Hindlimb muscle (tissue), 1 donor: ENCODE results near the gene AMTN. TPM values are rescaled to one million over a fixed set of nuclear protein-coding genes. Genes with fewer than 3 reads are reported as not detected.
A peak's percentile ranks its signal among the peaks of the same experiment; 100 is the strongest.
"Not testable (repeated sequence)": the region's sequence is repeated elsewhere in the genome, so short reads cannot be mapped to it uniquely, and the experiment has no call there.

ENCODE experiments used
- DNase-seq: peaks from one replicate; pipeline ENCODE4 v3.0.0-alpha.2; 2013
- polyA plus RNA-seq: library from polyadenylated mRNA; unstranded; fragments of 120-200 nt; gene quantifications from one replicate; pipeline ENCODE4 v1.2.1, GENCODE V29; 2013; ENCODE audit not compliant: insufficient read length

AMTN gene
- not detected for polyA plus RNA-seq

GRCh38 chr4:70518269-70518668 lies at the start of gene AMTN:
AMTN (plus strand) TSS chr4:70518569; CDS start chr4:70518778, 209 bp downstream.
- no peak for DNase-seq

DNA sequence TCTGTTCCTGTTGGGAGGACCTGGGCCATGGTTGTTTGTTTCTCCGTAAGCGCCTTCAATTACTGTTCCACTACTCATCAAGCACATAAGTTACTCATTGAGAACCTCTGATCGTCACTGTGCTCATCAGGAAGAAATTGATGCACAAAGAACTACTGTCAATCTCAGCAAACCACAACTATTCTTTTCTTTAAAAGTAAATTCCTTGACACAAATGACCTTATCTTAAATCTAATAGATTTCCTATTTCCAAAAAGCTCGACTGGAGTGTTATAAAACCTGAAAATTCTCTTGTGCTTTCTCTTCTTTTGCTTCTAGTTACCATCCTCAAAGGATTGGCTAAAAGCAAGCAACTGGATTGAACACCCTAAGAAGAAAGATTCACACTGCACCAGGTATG lies 46.5 kb upstream of the AMTN start, which contains the start of gene MUC7:
TSS of gene MUC7 (plus strand) at position 301 of the 400 bp plus-strand sequence. CDS start 1,825 bp downstream, outside the sequence.
- no peak for DNase-seq

DNA sequence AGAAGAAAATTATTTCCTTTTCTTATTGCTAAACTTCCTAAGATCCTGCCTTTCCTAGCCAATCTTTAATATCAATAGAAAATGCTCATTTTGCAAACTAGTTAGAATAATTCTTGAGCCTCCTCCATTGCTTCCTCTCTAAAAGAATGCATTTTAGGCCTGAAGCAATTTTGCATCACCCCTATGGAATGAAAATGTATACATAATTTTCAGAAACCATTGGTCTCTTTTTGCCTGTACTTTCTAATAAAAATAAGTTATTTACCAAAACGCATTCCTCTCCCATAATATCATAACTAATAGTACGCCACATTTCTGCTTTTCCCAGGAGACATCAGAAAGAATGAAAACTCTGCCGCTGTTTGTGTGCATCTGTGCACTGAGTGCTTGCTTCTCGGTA lies 44.7 kb upstream of the AMTN start:
- no peak for DNase-seq

DNA sequence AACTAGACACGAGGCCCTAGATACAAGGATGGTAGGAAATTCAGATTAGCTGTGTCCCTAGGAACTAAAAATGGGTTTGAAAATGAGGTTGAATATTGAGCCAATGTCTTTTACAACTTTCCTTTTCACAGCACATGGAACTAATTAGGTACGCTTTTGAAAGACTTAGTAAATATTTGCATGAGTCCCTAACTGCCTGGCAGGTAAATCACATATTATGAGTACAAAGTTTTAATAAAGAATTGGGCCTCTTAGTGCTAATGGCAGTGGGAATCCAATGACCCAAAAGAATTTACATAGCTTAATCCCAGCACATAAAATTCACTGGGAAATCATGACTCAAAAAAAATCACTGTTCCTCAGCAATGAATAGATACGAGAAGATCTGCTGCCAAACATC lies 29.6 kb upstream of the AMTN start:
- no peak for DNase-seq

DNA sequence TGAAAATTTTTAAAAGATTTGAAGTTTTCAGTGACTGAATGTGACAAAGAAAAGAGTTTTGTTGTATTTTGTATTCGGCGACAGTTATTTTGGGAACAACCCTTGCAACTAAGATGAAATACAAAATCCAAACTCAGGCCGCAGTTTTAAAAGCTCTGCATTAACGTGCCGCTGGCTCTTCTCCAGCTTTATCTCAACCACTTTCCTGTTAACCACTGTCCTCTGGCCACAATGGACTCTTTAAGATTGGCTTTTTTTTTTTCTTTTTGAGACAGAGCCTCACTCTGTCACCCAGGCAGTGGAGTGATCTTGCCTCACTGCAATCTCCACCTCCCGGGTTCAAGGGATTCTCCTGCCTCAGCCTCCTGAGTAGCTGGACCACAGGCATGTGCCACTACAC lies 22.1 kb upstream of the AMTN start:
- DNase-seq, result no peak

DNA sequence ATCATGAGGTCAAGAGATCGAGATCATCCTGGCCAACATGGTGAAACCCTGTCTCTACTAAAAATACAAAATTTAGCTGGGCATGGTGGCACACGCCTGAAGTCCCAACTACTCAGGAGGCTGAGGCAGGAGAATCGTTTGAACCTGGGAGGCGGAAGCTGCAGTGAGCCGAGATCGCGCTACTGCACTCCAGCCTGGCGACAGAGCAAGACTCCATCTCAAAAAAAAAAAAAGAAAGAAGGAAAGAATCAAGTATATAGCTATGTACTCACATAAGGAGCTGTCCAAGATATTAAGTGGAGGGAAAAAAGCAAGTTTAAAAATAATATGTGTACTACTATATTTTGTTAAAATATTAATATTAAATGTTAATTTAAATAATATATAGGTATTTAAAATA lies 16.5 kb upstream of the AMTN start:
- not testable (repeated sequence) for DNase-seq

DNA sequence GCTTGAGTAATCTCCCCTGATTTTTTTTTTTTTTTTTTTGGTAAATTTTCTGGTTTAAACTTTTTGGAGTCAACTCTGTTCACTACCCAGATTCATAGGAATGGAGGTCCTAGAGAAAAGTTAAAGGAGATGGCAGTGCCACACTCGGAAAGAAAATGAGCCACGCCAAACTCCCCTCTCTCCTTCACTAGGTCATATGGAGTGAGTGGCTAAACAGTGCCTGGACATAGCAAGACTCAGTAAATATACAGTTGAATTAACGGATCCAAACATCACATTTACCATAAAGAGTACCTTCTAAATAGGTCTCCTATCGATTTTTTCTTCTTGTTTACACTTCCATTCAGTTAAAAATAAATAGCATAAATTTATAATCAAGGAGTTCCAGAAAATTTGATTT lies 13.6 kb upstream of the AMTN start:
- DNase-seq, result no peak

GRCh38 chr4:70505151-70505748 lies 13.1 kb upstream of the AMTN start:
- peak; percentile 19 for DNase-seq

- DNase-seq, result no peak
These were observed 9.6 kb upstream of the AMTN start for GRCh38 chr4:70508801-70509200.

GRCh38 chr4:70511365-70511764 lies 7.0 kb upstream of the AMTN start:
- no peak for DNase-seq

GRCh38 chr4:70515367-70516250 lies 2.8 kb upstream of the AMTN start:
- DNase-seq, result no peak

- no peak for DNase-seq
These were observed 347 bp downstream of the AMTN start for GRCh38 chr4:70518716-70519115.

- no peak for DNase-seq
These were observed 4.3 kb downstream of the AMTN start for GRCh38 chr4:70522626-70523025.

- DNase-seq, result no peak
These were observed 12.6 kb downstream of the AMTN start for GRCh38 chr4:70530997-70531396.

- DNase-seq, result no peak
These were observed 13.6 kb downstream of the AMTN start for GRCh38 chr4:70531981-70532380.

DNA sequence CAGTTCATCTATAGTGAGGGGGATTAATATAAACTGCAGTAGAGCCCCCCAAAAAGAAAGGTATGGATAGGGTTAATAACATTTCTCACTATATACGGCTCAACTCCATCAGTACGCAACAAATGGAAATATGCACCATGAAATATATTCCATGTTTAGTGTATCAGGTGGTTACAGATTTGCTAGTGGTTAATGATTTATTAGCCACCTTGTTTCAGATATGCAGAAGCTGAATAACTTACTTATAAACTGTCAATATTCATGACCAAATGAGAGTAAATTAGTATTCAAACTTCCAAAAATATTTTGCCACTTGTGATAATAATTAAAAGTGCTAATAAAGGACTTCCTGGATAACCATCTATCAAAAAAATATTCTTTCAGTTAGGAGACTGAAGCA lies 14.8 kb downstream of the AMTN start:
- no peak for DNase-seq

GRCh38 chr4:70533791-70534190 lies 15.4 kb downstream of the AMTN start:
- no peak for DNase-seq

GRCh38 chr4:70534886-70535285 lies 16.5 kb downstream of the AMTN start:
- not testable (repeated sequence) for DNase-seq

- no peak for DNase-seq
These were observed 20.5 kb downstream of the AMTN start for GRCh38 chr4:70538869-70539268.

- DNase-seq, result no peak
These were observed 26.0 kb downstream of the AMTN start for GRCh38 chr4:70544279-70544868.

DNA sequence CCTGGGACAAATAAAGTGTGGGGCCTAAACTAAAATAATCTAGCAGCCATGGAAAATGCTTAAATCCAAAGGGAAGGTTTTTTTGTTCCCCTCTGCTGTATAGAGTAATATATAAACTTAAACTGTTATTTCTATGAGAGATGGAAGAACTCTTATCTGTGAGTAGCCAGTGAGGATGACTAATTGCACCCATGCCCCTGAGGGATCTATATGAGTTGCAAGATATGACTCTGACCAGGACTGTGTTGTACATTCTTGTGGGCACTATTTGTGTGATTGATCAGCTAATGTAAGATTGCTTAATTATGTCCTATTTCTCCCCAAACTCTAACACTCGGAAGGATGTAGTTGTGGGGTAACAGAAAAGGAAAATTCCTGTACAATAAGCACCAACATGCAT lies 38.5 kb downstream of the AMTN start:
- DNase-seq, result no peak

DNA sequence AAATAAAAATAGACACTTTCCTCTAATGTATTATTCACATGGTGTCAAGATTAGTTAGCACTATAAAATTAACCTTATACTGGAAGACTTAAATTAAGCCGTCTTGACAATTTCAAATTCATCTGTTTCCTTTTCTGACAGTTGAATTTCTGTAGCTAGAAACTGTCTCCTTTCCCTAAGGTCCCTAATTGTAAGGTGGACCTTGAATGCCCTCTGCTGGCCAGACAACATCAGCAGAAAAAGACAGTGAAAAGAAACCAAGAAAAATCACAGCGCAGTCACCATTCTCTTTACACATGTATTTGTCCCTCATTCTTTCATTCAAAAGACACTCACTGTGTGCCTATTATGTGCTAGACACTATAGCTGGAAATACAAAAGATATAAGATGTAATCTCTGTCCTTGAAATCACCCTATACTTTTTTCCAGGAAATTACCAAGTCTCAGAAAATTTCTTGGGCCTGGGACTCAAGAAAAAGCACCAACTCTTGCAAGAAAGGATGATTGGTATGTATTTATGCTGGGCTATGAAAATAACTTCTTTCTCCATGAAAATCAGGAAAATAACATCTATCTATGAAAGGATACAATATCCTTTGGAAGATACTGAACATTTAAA lies 41.0 kb downstream of the AMTN start:
- peak; percentile 36 for DNase-seq

DNA sequence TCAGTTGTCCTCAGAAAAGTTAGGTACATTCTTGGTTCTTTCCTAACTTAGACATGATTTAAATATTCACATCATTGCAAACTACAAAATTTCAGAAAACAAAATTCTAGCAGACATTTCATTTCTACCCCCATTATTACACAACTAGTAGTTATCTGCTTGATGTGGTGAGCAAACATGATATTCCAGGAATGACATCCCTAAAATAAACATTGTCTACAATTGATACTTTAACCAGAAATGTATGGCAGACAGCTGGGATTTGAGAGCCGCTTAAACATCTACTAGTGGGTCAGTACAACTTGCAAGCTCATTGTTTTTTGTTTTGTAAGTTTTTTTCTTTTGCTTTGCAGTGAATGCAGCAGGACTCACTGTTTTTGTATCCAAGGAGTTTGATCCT lies 41.6 kb downstream of the AMTN start:
- no peak for DNase-seq
